ENCODE results near the gene ATXN1. TPM values are rescaled to one million over a fixed set of nuclear protein-coding genes. Genes with fewer than 3 reads are reported as not detected.

ATXN1 gene
- total and polyA plus RNA-seq, 2 of the 13 experiments (the other 11 are each of a cell fraction or from before 2014, with no cell fraction given): 20.7 to 39.5 TPM

- TF ChIP-seq MAX (IDR thresholded peaks at IDR 0.05) (peak; percentile 35; the same call in 1 of the 2 replicates), ZNF235 (CRISPR knock-in tag; IDR thresholded peaks at IDR 0.05; ENCODE audit: borderline replicate concordance) (no peak), ZNF574 (CRISPR knock-in tag; IDR thresholded peaks at IDR 0.05) (no peak), ZNF691 (CRISPR knock-in tag; IDR thresholded peaks at IDR 0.05; ENCODE audit: borderline replicate concordance, low read depth) (no peak), PTBP1 (IDR thresholded peaks at IDR 0.05; ENCODE audit: low read depth, low read length, poor library complexity, severe bottlenecking) (no peak), PHF21A (CRISPR knock-in tag; IDR thresholded peaks at IDR 0.05) (peak; percentile 39; the same call in 1 of the 2 replicates), ZNF3 (CRISPR knock-in tag; IDR thresholded peaks at IDR 0.05) (no peak), ARID3A (IDR thresholded peaks at IDR 0.05; ENCODE audit: low read depth, low read length) (peak; percentile 71), ZNF563 (CRISPR knock-in tag; IDR thresholded peaks at IDR 0.05) (no peak), ZNF841 (CRISPR knock-in tag; IDR thresholded peaks at IDR 0.05; ENCODE audit: borderline replicate concordance) (no peak), CREB1 (IDR thresholded peaks at IDR 0.05) (no peak), CREB1 (CRISPR knock-in tag; IDR thresholded peaks at IDR 0.05) (no peak), TBX3 (IDR thresholded peaks at IDR 0.05; ENCODE audit: borderline replicate concordance) (peak; percentile 94), TARDBP (CRISPR knock-in tag; IDR thresholded peaks at IDR 0.05) (peak; percentile 32; the same call in 1 of the 2 replicates), ETV6 (CRISPR knock-in tag; conservative IDR thresholded peaks at IDR 0.05) (no peak), RFX3 (CRISPR knock-in tag; IDR thresholded peaks at IDR 0.05) (no peak), ZNF619 (CRISPR knock-in tag; IDR thresholded peaks at IDR 0.05) (no peak), THAP8 (CRISPR knock-in tag; IDR thresholded peaks at IDR 0.05; ENCODE audit: borderline replicate concordance) (no peak), XBP1 (CRISPR knock-in tag; IDR thresholded peaks at IDR 0.05) (no peak), HNF1B (CRISPR knock-in tag; IDR thresholded peaks at IDR 0.05) (0 out of 2 replicates have a peak, but pooled peaks have one; percentile 22), THRA (CRISPR knock-in tag; IDR thresholded peaks at IDR 0.05; ENCODE audit: borderline replicate concordance) (no peak)
Measured at GRCh38 chr6:16491666-16492313, 269.5 kb downstream of the ATXN1 start (continued).
